GM21529 (cell line): Measurements from ENCODE around the gene PHACTR2.
"Not testable (repeated sequence)": the region's sequence is repeated elsewhere in the genome, so short reads cannot be mapped to it uniquely, and the experiment has no call there.

Experiments used
- ATAC-seq: cut with Tn5 transposase; IDR thresholded peaks from one replicate; pipeline ENCODE4 v1.9.1; 2021; ENCODE audit not compliant: unreplicated experiment

PHACTR2 gene

DNA sequence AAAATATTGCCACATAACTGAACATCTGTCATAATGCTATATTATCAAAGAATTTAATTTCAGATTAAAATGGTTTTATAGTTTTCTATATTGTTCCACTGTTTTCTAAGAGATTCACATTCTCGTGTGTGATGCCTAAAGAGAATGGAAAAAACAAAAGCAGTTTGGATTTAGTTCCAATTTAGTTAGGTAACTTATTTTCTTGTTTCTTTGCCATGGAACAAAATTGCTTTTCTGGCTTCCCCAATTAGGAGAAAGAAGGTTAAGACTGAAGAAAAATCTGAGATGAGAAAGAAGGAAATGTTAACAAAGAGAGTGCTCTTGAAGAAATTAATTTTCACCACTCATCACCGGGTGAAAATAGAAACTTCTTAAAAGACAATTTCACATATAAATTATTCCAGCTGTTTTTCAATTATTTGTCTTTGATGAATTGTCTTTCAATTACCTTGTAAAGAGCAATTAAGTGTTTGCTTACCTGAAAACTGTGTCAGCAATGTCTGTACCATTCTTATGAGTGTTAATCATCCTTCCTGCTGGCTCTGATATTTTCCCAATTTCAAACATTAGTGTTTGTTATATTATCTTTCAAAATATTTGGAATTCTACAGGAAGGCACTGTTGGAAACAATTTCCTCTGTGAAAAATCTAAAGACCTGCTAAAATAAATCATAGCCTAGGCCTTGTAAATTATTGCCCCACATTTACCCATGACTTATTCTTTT lies 19.5 kb downstream of the PHACTR2 start:
- no peak for ATAC-seq

- ATAC-seq, result no peak
These were observed 20.6 kb downstream of the PHACTR2 start for GRCh38 chr6:143698329-143698728.

GRCh38 chr6:143698759-143699429 lies 21.1 kb downstream of the PHACTR2 start:
- ATAC-seq, result no peak

DNA sequence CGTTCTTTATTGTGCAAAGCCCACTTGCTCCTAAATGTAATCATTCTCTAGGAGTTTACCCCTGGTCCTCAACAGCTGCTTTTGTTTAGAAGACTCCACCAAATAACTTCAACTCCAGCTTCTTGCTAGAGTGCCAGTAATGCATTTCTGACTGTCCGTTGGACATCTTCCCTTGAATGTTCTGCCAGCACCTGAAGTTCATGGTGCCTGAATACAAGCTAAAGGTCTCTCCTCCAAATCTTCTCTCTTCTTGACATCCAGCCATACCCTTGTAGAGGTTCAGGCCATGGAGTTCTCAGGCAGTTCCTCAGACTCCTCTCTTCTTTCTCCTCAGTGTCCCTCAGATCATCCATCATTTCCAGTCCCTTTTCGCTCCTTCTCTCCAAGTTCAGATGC lies 21.7 kb downstream of the PHACTR2 start:
- ATAC-seq, result no peak

DNA sequence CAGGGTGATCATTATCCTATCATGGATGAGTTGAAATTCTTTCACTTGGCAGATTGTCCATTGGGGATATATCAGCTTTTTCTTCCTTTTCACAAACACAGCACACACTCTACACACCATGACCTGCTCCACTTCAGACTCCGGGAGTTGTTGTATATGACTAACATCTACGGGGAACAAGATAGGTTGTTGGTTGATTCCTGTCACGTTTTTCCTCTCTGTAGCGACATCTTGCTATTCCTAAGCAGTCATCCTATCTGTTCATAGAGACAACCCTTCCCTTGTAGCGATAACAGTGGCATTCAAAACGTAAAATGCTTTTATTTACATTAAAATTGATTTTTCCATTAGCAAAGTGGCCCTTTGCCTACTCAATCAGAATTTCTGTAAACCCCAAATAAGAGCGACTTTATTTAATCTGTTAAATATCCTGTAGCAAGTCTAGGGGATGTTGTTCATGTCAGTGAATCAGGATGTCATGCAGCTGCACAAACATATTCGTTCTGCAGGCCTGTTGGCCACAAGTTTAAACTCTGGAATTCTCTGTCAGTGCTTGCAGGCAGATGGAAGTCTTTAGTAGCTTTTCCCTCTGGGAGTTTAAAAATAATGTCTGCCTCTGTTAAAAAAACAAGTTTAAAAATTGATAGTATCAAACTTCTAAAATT lies 23.1 kb downstream of the PHACTR2 start:
- ATAC-seq, result no peak

DNA sequence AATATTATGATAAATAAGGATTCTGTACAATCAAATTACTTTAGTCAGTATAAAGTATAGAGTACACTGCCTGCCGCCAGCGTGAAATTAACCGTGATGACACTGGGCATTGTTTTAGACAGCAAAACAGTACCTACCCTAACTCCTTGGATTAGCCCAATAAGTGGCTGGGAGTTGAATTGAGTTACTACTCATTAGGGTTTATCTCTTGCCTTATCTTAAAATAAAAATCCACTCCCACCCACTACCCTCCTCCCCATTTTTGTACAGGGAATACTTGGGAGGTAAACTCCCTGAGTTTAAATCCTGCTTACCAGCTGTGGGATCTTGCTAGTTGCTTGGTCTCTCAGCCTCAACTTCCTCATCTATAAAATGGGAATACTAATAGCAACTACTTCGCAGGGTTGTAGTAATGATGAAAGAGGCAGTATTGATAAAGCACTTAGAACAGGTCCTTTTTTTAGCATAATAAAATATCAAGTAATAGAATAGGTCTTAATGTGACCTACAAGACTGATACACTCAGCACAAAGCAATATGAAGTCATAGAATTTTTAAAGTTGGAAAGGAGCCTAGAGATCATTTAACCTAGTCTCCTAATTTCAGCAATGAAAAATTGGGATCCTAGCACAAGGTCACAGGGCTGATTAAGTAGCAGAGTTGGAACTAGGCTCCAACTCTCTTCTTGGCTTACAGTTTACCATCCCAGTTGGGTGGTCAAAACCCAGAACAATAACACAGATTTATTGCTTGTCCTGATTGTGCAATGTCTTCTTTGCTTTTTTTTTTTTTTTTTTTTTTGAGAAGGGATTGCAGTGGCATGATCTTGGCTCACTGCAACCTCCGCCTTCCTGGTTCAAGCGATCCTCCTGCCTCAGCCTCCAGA lies 23.8 kb downstream of the PHACTR2 start:
- ATAC-seq, result no peak

DNA sequence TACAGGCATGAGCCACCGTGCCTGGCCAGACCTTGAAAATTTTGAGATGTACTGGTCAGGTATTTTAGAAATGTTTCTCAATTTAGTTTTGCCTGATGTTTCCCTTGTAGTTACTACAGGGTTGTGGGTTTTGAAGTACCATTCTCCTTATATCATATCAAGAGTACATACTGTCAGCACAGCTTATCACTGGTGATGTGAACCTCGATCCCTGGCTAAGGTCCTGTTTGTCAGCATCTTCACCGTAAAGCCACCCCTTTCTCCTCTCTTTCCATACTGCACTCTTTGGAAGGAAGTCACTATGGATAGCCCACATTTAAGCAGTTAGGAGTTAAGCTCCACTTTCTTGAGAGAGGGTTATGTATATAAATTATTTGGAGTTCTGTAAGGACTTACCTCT lies 27.8 kb downstream of the PHACTR2 start:
- ATAC-seq, result no peak

GRCh38 chr6:143707697-143708096 lies 29.9 kb downstream of the PHACTR2 start:
- ATAC-seq, result no peak

GRCh38 chr6:143708889-143709288 lies 31.1 kb downstream of the PHACTR2 start:
- ATAC-seq, result no peak

DNA sequence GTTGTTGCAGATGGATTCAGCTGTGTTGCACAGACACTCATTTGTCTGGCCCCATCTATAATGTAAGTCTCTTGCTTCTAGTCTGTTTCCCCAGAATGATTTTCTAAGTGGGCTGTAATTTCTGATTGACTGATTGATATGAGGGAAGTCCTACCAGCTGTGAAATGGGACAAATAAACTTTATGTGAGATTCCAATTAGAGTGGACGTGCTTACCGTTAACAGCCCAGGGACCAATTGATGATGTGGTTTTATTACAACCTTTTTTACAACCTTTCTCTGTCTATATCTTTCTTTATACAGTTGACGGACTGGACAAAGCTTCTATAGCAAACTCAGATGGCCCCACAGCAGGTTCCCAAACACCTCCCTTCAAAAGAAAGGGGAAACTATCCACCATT lies 33.9 kb downstream of the PHACTR2 start:
- no peak for ATAC-seq

GRCh38 chr6:143718472-143718871 lies 40.7 kb downstream of the PHACTR2 start:
- no peak for ATAC-seq

GRCh38 chr6:143721642-143722041 lies 43.9 kb downstream of the PHACTR2 start:
- ATAC-seq, result no peak

GRCh38 chr6:143724876-143725275 lies 47.1 kb downstream of the PHACTR2 start:
- no peak for ATAC-seq

GRCh38 chr6:143726015-143726647 lies 48.4 kb downstream of the PHACTR2 start:
- ATAC-seq, result no peak

- ATAC-seq, result no peak
These were observed 49.3 kb downstream of the PHACTR2 start for GRCh38 chr6:143727035-143727434.

DNA sequence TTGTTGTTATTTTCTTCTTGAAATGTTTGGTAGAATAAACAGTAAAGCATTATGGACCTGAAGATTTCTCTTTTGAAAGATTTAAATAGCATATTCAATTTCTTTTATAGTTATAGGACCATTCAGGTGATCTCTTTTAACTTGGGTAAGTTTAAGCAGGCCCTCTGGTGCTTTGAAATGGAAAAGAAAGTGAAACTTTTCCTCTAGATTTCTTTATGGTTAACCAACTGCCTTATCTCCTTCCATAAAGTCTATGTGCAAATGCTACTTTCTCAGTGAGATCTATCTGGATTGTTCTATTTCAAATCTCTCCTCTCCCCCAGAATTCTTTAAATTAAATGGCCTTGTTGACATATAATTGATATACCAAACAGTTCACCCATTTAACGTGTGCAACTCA lies 54.0 kb downstream of the PHACTR2 start:
- no peak for ATAC-seq

GRCh38 chr6:143732536-143732935 lies 54.8 kb downstream of the PHACTR2 start:
- ATAC-seq, result no peak

GRCh38 chr6:143733510-143733909 lies 55.7 kb downstream of the PHACTR2 start:
- no peak for ATAC-seq

DNA sequence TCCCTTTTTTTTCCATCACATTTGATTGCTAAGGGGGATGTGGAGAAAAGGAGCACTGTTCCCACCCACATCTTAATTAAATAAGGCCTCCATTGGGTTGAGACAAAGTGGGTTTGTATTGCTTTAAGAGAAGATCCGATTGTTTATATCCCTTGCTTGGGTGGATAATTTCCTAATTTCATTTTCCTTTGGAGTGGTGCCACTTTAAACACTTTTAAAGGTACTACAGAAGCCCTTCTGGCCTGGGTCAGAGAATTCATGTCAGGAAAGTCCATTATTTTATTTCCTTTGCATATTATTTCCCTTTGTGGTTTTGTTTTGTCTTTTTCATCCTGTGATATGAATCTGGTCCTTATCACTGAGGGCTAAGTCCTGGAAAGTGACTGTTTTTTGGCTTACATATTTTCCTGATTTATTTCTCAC lies 56.9 kb downstream of the PHACTR2 start:
- ATAC-seq, result no peak

DNA sequence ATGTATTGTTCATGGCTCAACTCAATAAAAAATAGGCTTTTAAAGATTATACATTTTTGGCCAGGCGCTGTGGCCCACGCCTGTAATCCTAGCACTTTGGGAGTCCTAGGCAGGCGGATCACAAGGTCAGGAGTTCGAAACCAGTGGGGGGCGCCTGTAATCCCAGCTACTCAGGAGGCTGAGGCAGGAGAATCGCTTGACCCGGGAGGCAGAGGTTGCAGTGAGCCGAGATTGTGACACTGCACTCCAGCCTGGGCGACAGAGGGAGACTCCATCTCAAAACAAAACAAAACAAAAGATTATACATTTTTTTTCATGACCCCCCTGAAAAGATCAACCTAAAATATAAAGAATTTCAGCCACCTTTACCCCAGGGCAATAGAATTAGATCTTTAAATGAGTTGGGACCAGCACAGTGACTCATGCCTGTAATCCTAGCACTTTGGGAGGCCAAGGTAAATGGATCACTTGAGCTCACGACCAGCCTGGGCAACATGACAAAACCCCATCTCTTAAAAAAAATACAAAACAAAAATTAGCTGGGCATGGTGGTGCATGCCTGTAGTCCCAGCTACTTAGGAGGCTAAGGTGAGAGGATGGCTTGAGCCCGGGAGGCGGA lies 60.4 kb downstream of the PHACTR2 start:
- not testable (repeated sequence) for ATAC-seq
